ENCODE data around the gene LHFPL2. TPM values are rescaled to one million over a fixed set of nuclear protein-coding genes. Genes with fewer than 3 reads are reported as not detected.
"Not testable (repeated sequence)": the region's sequence is repeated elsewhere in the genome, so short reads cannot be mapped to it uniquely, and the experiment has no call there.

Gene LHFPL2
- total and polyA plus RNA-seq, 7 donors: 1.1 to 6.4 (median 3.6) TPM

DNA sequence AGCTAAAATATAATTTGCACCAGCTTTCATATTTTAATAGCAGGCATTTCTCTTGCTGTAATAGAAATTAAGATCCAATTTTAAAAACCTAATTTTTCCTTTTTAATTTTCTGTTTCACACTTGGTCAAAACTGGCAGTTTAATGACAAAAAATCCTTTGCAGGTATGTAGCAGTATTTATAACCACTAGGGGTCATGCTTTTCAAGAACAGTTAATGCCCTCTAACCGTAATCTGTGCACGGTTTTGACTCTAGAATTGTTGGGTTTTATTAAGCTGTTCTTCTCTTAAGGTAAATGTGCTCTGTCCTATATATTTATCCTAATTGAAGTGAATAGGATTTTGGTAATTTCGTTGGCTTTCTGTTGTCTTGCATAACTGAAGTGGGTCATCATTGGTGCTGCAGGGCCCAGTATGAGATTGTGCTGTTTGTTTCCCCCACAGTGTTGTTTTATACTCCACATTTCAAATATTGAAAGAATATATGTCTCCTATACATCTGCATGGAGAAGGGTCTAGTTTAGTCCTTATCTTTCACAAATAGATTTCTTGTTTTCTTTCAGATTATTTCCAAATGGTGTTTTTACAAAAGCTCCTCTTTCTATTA, 180.7 kb downstream of the LHFPL2 start:
- Histone ChIP-seq H3K4me1 (peaks cover 4% of the 10 kb centered on the region), H3K27me3 (ENCODE audit: insufficient read depth in 3 of 3, low read length in 2 of 3) (no peaks in the 10 kb centered on the region), H3K27ac (no peak overlapping the region), H3K4me3 (no peak overlapping the region), H3K36me3 (ENCODE audit: insufficient read depth in 1 of 2, low read depth in 1 of 2) (peaks cover 0 to 4% of the 10 kb centered on the region in 2 donors), H3K9me3 (no peaks in the 10 kb centered on the region)
- DNase-seq: no peak
- ATAC-seq: peak; percentile 47 to 78 (median 56)
- intact Hi-C loops (cut with DNase I): loop anchor here in 1 of 2 donors (5.0 kb wide), 2 partner anchors 179 to 494 kb away; partner anchors contain the start of gene LHFPL2
- TF ChIP-seq, protein P1, sequence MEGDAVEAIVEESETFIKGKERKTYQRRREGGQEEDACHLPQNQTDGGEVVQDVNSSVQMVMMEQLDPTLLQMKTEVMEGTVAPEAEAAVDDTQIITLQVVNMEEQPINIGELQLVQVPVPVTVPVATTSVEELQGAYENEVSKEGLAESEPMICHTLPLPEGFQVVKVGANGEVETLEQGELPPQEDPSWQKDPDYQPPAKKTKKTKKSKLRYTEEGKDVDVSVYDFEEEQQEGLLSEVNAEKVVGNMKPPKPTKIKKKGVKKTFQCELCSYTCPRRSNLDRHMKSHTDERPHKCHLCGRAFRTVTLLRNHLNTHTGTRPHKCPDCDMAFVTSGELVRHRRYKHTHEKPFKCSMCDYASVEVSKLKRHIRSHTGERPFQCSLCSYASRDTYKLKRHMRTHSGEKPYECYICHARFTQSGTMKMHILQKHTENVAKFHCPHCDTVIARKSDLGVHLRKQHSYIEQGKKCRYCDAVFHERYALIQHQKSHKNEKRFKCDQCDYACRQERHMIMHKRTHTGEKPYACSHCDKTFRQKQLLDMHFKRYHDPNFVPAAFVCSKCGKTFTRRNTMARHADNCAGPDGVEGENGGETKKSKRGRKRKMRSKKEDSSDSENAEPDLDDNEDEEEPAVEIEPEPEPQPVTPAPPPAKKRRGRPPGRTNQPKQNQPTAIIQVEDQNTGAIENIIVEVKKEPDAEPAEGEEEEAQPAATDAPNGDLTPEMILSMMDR (IDR thresholded peaks at IDR 0.05): peak; percentile 77
- WGBS, 3 donors: 9 to 16% (median 11%) methylated on average over 3 of the region's 3 CpGs

DNA sequence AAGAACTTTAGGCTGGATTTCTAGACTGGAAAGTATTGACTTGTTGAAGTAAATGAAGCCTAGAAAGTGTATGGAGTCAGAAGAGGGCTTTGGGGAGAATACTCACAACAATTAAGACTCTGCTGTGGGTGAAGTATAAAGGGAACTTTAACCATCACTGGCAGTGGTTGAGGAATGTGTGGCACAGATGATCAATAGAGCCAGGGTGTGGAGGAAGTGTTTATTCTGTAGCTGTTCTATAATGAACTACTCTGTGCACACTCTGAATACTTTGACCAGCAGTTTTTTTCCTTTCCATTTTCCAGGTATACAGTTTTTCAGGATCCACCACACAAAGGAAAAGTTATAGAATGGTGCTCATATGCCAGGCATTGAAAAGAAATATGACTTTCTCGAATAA, 181.4 kb downstream of the LHFPL2 start:
- WGBS, 3 donors: 87 to 91% (median 89%) methylated on average over 1 of the region's 1 CpG
- Histone ChIP-seq H3K9me3 (no peaks in the 10 kb centered on the region), H3K27me3 (ENCODE audit: insufficient read depth in 3 of 3, low read length in 2 of 3) (no peaks in the 10 kb centered on the region), H3K4me3 (no peak overlapping the region), H3K27ac (no peak overlapping the region), H3K36me3 (ENCODE audit: insufficient read depth in 1 of 2, low read depth in 1 of 2) (peaks cover 0 to 4% of the 10 kb centered on the region in 2 donors), H3K4me1 (peaks cover 4% of the 10 kb centered on the region)
- ATAC-seq (no peak), DNase-seq (no peak)
- intact Hi-C loops (cut with DNase I): loop anchor here in 1 of 2 donors (5.0 kb wide), 2 partner anchors 180 to 495 kb away; partner anchors contain the start of gene LHFPL2
- TF ChIP-seq, protein P1 (IDR thresholded peaks at IDR 0.05): no peak

DNA sequence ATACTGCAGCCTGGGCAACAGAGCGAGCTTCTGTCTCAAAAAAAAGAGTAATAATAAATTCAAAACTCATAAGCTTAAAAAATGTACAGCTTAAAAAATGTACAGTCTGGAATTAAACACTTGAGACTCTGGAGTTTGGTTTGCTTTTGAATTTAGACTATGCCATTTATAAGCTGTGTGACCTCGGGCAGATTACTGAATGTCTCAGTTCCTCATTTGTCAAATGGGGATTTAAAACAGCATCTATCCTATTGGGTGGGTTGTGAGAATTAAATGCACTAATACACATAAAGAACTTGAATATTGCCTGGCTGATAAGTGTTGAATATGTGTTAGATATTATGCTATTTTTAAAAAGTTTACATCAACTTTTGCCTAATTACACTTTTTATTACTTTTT, 189.7 kb downstream of the LHFPL2 start:
- H3K4me1 ChIP-seq: no peaks in the 10 kb centered on the region
- H3K4me3 ChIP-seq: no peak overlapping the region
- ATAC-seq (no peak), DNase-seq (no peak)
- WGBS, 3 donors: 93 to 99% (median 94%) methylated on average over 2 of the region's 2 CpGs
- no peaks in the 10 kb centered on the region for H3K36me3 ChIP-seq (ENCODE audit: insufficient read depth in 1 of 2, low read depth in 1 of 2)
- intact Hi-C loops (cut with DNase I): no loop called here
- no peaks in the 10 kb centered on the region for H3K27me3 ChIP-seq (ENCODE audit: insufficient read depth in 3 of 3, low read length in 2 of 3)
- no peak overlapping the region for H3K27ac ChIP-seq
- TF ChIP-seq, protein P1 (IDR thresholded peaks at IDR 0.05): no peak
- no peaks in the 10 kb centered on the region for H3K9me3 ChIP-seq

DNA sequence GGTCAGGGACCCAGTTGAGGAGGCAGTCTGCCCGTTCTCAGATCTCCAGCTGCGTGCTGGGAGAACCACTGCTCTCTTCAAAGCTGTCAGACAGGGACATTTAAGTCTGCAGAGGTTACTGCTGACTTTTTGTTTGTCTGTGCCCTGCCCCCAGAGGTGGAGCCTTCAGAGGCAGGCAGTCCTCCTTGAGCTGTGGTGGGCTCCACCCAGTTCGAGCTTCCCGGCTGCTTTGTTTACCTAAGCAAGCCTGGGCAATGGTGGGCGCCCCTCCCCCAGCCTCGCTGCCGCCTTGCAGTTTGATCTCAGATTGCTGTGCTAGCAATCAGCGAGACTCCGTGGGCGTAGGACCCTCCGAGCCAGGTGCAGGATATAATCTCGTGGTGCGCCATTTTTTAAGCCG, 191.1 kb downstream of the LHFPL2 start:
- H3K4me1 ChIP-seq; H3K9me3 ChIP-seq; H3K27ac ChIP-seq; H3K27me3 ChIP-seq (ENCODE audit: insufficient read depth in 3 of 3, low read length in 2 of 3); DNase-seq; ATAC-seq; intact Hi-C loops (cut with DNase I); H3K4me3 ChIP-seq; H3K36me3 ChIP-seq (ENCODE audit: insufficient read depth in 1 of 2, low read depth in 1 of 2): not testable (repeated sequence)
- 74 to 90% (median 84%) methylated on average over 6 to 14 of the region's 14 CpGs for WGBS, 3 donors

DNA sequence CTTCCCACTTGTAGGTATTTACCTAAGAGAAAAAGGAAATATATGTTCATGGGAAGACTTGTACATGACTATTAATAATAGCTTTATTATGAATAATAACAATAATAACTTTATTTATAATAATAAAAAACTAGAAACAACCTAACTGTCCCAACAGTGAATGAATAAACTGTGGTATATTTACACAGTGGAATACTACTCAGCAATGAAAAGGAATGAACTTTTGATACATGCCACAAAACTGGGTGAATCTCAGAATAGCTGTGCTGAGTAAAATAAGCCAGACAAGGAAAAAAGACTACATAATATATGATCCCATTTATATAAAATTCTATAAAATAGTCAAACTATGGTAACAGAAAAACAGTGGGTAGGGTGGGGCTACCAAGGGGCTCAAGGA, 199.5 kb downstream of the LHFPL2 start:
- H3K4me3 ChIP-seq: no peak overlapping the region
- no peak for ATAC-seq
- no peak for DNase-seq
- H3K27me3 ChIP-seq (ENCODE audit: insufficient read depth in 3 of 3, low read length in 2 of 3): no peaks in the 10 kb centered on the region
- no peaks in the 10 kb centered on the region for H3K9me3 ChIP-seq
- no peak overlapping the region for H3K27ac ChIP-seq
- intact Hi-C loops (cut with DNase I): no loop called here
- H3K36me3 ChIP-seq (ENCODE audit: insufficient read depth in 1 of 2, low read depth in 1 of 2): peaks cover 0 to 7% of the 10 kb centered on the region in 2 donors
- TF ChIP-seq, protein P1 (IDR thresholded peaks at IDR 0.05): no peak
- H3K4me1 ChIP-seq: no peaks in the 10 kb centered on the region
